ENCODE data around the gene GADL1.

GADL1 gene

DNA sequence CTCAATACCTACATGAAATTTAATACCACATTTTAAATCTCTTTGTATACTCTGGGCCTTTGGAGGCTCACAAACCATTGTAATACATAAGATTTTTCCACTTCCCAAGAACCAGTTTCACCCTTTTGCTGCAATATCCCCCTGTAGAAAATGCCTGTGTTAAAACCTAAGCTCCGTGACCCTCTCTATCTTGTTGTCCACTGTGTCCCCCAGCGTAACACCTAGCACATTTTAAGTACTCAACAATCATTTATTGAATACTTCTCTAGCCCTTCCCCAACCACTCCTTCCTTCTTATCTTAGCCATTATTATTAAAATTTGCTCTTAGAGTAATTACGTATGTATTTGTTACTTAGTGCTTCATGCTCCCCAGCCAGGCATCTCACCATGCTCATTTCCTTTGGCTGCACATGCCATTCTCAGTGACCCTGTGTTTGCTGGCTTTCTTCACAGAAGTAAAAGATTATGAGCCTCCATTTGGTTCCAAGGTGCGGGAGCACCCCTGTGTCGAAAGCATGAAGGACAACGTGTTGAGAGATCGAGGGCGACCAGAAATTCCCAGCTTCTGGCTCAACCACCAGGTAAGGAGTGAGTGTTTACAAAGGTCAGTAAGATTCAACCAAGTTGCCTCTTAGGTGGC lies 206.4 kb downstream of the GADL1 start:
- TF ChIP-seq, protein P1, sequence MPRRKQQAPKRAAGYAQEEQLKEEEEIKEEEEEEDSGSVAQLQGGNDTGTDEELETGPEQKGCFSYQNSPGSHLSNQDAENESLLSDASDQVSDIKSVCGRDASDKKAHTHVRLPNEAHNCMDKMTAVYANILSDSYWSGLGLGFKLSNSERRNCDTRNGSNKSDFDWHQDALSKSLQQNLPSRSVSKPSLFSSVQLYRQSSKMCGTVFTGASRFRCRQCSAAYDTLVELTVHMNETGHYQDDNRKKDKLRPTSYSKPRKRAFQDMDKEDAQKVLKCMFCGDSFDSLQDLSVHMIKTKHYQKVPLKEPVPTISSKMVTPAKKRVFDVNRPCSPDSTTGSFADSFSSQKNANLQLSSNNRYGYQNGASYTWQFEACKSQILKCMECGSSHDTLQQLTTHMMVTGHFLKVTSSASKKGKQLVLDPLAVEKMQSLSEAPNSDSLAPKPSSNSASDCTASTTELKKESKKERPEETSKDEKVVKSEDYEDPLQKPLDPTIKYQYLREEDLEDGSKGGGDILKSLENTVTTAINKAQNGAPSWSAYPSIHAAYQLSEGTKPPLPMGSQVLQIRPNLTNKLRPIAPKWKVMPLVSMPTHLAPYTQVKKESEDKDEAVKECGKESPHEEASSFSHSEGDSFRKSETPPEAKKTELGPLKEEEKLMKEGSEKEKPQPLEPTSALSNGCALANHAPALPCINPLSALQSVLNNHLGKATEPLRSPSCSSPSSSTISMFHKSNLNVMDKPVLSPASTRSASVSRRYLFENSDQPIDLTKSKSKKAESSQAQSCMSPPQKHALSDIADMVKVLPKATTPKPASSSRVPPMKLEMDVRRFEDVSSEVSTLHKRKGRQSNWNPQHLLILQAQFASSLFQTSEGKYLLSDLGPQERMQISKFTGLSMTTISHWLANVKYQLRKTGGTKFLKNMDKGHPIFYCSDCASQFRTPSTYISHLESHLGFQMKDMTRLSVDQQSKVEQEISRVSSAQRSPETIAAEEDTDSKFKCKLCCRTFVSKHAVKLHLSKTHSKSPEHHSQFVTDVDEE (CRISPR knock-in tag; IDR thresholded peaks at IDR 0.05), result no peak
- TF ChIP-seq RARB (CRISPR knock-in tag; IDR thresholded peaks at IDR 0.05) (no peak), ZFP30 (CRISPR knock-in tag; IDR thresholded peaks at IDR 0.05) (no peak), PPARA (CRISPR knock-in tag; IDR thresholded peaks at IDR 0.05; ENCODE audit: borderline replicate concordance) (no peak), ESRRG (CRISPR knock-in tag; IDR thresholded peaks at IDR 0.05) (no peak), CSDC2 (CRISPR knock-in tag; IDR thresholded peaks at IDR 0.05) (no peak), TOX (CRISPR knock-in tag; IDR thresholded peaks at IDR 0.05; ENCODE audit: borderline replicate concordance) (no peak), OSR1 (CRISPR knock-in tag; IDR thresholded peaks at IDR 0.05) (no peak), SNAI2 (CRISPR knock-in tag; IDR thresholded peaks at IDR 0.05) (no peak), GLIS3 (CRISPR knock-in tag; IDR thresholded peaks at IDR 0.05) (no peak), ZC3H10 (CRISPR knock-in tag; IDR thresholded peaks at IDR 0.05) (no peak)
- TF ChIP-seq, protein P2, sequence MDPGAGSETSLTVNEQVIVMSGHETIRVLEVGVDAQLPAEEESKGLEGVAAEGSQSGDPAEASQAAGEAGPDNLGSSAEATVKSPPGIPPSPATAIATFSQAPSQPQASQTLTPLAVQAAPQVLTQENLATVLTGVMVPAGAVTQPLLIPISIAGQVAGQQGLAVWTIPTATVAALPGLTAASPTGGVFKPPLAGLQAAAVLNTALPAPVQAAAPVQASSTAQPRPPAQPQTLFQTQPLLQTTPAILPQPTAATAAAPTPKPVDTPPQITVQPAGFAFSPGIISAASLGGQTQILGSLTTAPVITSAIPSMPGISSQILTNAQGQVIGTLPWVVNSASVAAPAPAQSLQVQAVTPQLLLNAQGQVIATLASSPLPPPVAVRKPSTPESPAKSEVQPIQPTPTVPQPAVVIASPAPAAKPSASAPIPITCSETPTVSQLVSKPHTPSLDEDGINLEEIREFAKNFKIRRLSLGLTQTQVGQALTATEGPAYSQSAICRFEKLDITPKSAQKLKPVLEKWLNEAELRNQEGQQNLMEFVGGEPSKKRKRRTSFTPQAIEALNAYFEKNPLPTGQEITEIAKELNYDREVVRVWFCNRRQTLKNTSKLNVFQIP (CRISPR knock-in tag; IDR thresholded peaks at IDR 0.05; ENCODE audit: borderline replicate concordance, low read depth), result no peak
- TF ChIP-seq, protein P3, sequence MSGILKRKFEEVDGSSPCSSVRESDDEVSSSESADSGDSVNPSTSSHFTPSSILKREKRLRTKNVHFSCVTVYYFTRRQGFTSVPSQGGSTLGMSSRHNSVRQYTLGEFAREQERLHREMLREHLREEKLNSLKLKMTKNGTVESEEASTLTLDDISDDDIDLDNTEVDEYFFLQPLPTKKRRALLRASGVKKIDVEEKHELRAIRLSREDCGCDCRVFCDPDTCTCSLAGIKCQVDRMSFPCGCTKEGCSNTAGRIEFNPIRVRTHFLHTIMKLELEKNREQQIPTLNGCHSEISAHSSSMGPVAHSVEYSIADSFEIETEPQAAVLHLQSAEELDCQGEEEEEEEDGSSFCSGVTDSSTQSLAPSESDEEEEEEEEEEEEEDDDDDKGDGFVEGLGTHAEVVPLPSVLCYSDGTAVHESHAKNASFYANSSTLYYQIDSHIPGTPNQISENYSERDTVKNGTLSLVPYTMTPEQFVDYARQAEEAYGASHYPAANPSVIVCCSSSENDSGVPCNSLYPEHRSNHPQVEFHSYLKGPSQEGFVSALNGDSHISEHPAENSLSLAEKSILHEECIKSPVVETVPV (CRISPR knock-in tag; IDR thresholded peaks at IDR 0.05), result no peak
- TF ChIP-seq, protein P4, sequence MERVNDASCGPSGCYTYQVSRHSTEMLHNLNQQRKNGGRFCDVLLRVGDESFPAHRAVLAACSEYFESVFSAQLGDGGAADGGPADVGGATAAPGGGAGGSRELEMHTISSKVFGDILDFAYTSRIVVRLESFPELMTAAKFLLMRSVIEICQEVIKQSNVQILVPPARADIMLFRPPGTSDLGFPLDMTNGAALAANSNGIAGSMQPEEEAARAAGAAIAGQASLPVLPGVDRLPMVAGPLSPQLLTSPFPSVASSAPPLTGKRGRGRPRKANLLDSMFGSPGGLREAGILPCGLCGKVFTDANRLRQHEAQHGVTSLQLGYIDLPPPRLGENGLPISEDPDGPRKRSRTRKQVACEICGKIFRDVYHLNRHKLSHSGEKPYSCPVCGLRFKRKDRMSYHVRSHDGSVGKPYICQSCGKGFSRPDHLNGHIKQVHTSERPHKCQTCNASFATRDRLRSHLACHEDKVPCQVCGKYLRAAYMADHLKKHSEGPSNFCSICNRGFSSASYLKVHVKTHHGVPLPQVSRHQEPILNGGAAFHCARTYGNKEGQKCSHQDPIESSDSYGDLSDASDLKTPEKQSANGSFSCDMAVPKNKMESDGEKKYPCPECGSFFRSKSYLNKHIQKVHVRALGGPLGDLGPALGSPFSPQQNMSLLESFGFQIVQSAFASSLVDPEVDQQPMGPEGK (CRISPR knock-in tag; IDR thresholded peaks at IDR 0.05; ENCODE audit: borderline replicate concordance), result no peak
- no peak for ATAC-seq

DNA sequence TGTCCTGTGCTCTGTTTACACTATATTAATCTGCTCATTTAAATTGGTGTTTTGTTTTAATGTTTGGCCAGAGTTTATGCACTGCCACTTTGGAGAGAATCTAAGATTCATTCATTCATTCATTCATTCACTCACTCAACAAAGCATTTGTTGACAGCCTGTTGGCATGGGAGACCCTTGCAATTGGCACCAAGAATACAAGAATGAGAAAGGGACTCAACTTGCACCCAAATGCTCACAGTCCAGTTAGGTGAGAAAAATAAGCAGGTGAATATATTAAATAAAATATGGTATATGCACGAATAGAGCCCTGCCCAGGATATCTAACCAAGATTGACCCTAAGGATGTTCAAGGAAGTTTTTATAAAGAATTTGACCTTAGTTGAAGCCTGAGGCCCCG lies 207.7 kb downstream of the GADL1 start:
- TF ChIP-seq ESRRG (CRISPR knock-in tag; IDR thresholded peaks at IDR 0.05) (no peak), ZNF565 (CRISPR knock-in tag; conservative IDR thresholded peaks at IDR 0.05; ENCODE audit: low read depth) (no peak)
- no peak for ATAC-seq

DNA sequence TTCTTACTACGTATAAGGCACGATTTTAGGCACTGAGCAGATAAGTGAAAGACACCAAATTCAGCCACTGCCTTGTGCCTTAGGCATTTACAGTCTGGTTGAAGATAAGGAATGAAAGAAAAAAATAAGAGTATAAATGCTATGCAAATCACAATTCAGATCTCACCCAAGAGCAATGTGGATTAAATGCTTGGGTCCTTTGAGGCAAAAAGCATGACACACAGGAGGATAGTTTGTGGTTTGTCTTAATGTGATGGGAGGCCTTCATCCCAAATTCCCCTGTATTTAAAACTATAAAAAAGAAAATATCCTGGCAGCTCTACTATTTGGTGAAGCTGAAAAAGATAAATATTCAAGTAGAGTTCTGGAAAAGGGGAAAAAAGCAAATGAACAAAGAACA lies 208.3 kb downstream of the GADL1 start:
- no peak for ATAC-seq
- TF ChIP-seq, protein P5, sequence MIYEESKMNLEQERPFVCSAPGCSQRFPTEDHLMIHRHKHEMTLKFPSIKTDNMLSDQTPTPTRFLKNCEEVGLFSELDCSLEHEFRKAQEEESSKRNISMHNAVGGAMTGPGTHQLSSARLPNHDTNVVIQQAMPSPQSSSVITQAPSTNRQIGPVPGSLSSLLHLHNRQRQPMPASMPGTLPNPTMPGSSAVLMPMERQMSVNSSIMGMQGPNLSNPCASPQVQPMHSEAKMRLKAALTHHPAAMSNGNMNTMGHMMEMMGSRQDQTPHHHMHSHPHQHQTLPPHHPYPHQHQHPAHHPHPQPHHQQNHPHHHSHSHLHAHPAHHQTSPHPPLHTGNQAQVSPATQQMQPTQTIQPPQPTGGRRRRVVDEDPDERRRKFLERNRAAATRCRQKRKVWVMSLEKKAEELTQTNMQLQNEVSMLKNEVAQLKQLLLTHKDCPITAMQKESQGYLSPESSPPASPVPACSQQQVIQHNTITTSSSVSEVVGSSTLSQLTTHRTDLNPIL (CRISPR knock-in tag; IDR thresholded peaks at IDR 0.05; ENCODE audit: low read depth), result no peak
- TF ChIP-seq ZFP30 (CRISPR knock-in tag; IDR thresholded peaks at IDR 0.05) (no peak), OSR1 (CRISPR knock-in tag; IDR thresholded peaks at IDR 0.05) (no peak), ZC3H10 (CRISPR knock-in tag; IDR thresholded peaks at IDR 0.05) (no peak), PPARA (CRISPR knock-in tag; IDR thresholded peaks at IDR 0.05; ENCODE audit: borderline replicate concordance) (no peak), TOX (CRISPR knock-in tag; IDR thresholded peaks at IDR 0.05; ENCODE audit: borderline replicate concordance) (no peak), BACH2 (CRISPR knock-in tag; IDR thresholded peaks at IDR 0.05; ENCODE audit: borderline replicate concordance) (no peak)

DNA sequence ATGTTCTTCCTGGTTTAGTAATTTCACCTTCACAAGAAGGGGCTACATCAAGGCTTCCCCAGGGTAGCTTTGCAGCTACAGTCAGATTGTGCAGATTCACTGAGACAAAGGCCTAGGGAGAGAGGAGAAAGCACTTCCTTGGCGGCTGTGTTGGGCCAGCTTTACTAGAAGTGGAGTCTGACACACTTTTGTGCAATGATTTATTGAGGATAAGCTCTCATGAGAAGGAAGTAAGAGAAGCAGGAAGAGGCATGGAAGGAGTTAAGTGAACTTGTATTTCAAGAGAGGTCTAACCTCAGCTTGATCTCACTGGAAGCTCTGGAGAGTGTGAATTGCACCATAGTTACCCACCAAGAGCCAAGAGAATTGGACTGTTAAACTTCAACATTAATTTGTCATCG lies 209.2 kb downstream of the GADL1 start:
- no peak for TF ChIP-seq ZFP30 (CRISPR knock-in tag; IDR thresholded peaks at IDR 0.05)
- no peak for TF ChIP-seq ESRRG (CRISPR knock-in tag; IDR thresholded peaks at IDR 0.05)
- TF ChIP-seq, protein P1 (CRISPR knock-in tag; IDR thresholded peaks at IDR 0.05), result no peak
- no peak for TF ChIP-seq BACH2 (CRISPR knock-in tag; IDR thresholded peaks at IDR 0.05; ENCODE audit: borderline replicate concordance)
- TF ChIP-seq TOX (CRISPR knock-in tag; IDR thresholded peaks at IDR 0.05; ENCODE audit: borderline replicate concordance), result no peak
- no peak for TF ChIP-seq ZFP3 (CRISPR knock-in tag; IDR thresholded peaks at IDR 0.05)
- TF ChIP-seq SNAI2 (CRISPR knock-in tag; IDR thresholded peaks at IDR 0.05), result no peak
- TF ChIP-seq CSDC2 (CRISPR knock-in tag; IDR thresholded peaks at IDR 0.05), result no peak
- no peak for TF ChIP-seq OSR1 (CRISPR knock-in tag; IDR thresholded peaks at IDR 0.05)
- TF ChIP-seq TCF4 (CRISPR knock-in tag; IDR thresholded peaks at IDR 0.05; ENCODE audit: borderline replicate concordance), result no peak
- TF ChIP-seq RARB (CRISPR knock-in tag; IDR thresholded peaks at IDR 0.05), result no peak
- TF ChIP-seq ZC3H10 (CRISPR knock-in tag; IDR thresholded peaks at IDR 0.05), result no peak
- TF ChIP-seq GLIS3 (CRISPR knock-in tag; IDR thresholded peaks at IDR 0.05), result no peak
- no peak for TF ChIP-seq PPARA (CRISPR knock-in tag; IDR thresholded peaks at IDR 0.05; ENCODE audit: borderline replicate concordance)
- ATAC-seq, result no peak

Data from SK-N-SH treated with all-trans-retinoic acid at 6 μM for 48 hours (cell line).